Peyer's patch (tissue), 4 donors: ENCODE data around the gene CCDC69.

Source experiments
- CTCF ChIP-seq, 6 experiments: fragments of 450-650 bp in 4 of 6; fragments of 200-600 bp in 2 of 6; sonication (generic) in 1 of 6; IDR thresholded peaks; one replicate each; pipeline ENCODE4 v1.5.1; 2017 to 2019; ENCODE audit warnings: antibody characterized with exemption in 6 of 6, mild to moderate bottlenecking in 3 of 6, moderate library complexity in 1 of 6
- POLR2A ChIP-seq, 2 donors: fragments of 450-650 bp; IDR thresholded peaks; one replicate each; pipeline ENCODE4 v1.5.1; 2017; ENCODE audit warnings: antibody characterized with exemption in 2 of 2, mild to moderate bottlenecking in 2 of 2, moderate library complexity in 2 of 2

GRCh38 chr5:151178372-151178771 lies 45.5 kb downstream of the CCDC69 start:
- TF ChIP-seq POLR2A (IDR thresholded peaks at IDR 0.05), result no peak
- no peak for TF ChIP-seq CTCF (IDR thresholded peaks at IDR 0.05)
